IMR-90 (cell line): ENCODE data around the gene UBASH3B.

Experiments used
- BHLHE40 ChIP-seq: fragments of 150-350 bp; IDR thresholded peaks from 2 replicates; pipeline ENCODE4 v1.6.1; 2016; ENCODE audit warnings: mild to moderate bottlenecking, low read depth, low read length
- CEBPB ChIP-seq: IDR thresholded peaks from 2 replicates; pipeline ENCODE4 v1.6.1; 2012; ENCODE audit warnings: low read depth, low read length, improper control_type of control experiment
- CTCF ChIP-seq: conservative IDR thresholded peaks from 2 replicates; pipeline ENCODE4 v1.5.1; 2012; ENCODE audit warnings: mild to moderate bottlenecking, low read depth, low read length, improper control_type of control experiment
- ELK1 ChIP-seq: fragments of 150-350 bp; IDR thresholded peaks from 2 replicates; pipeline ENCODE4 v1.6.1; 2016; ENCODE audit warnings: low read depth, mild to moderate bottlenecking, low read length, moderate library complexity, borderline replicate concordance
- FOS ChIP-seq: fragments of 150-350 bp; IDR thresholded peaks from 2 replicates; pipeline ENCODE4 v1.6.1; 2016; ENCODE audit warnings: low read depth, low read length
- MAFK ChIP-seq: IDR thresholded peaks from 2 replicates; pipeline ENCODE4 v1.6.1; 2012; ENCODE audit warnings: low read depth, low read length, improper control_type of control experiment
- MAZ ChIP-seq: IDR thresholded peaks from 2 replicates; pipeline ENCODE4 v1.6.1; 2012; ENCODE audit warnings: low read depth, mild to moderate bottlenecking, low read length, improper control_type of control experiment, moderate library complexity, borderline replicate concordance
- MXI1 ChIP-seq: IDR thresholded peaks from 2 replicates; pipeline ENCODE4 v1.6.1; 2012; ENCODE audit warnings: low read depth, mild to moderate bottlenecking, low read length, moderate library complexity, borderline replicate concordance
- POLR2A ChIP-seq: IDR thresholded peaks from 2 replicates; pipeline ENCODE4 v1.6.1; 2012; ENCODE audit warnings: mild to moderate bottlenecking, low read depth, low read length
- RAD21 ChIP-seq: IDR thresholded peaks from 2 replicates; pipeline ENCODE4 v1.6.1; 2012; ENCODE audit warnings: low read length, improper control_type of control experiment
- RCOR1 ChIP-seq: IDR thresholded peaks from 2 replicates; pipeline ENCODE4 v1.6.1; 2012; ENCODE audit warnings: mild to moderate bottlenecking, low read length, improper control_type of control experiment; ENCODE audit not compliant: insufficient replicate concordance
- RFX5 ChIP-seq: IDR thresholded peaks from 2 replicates; pipeline ENCODE4 v1.8.0; 2012; ENCODE audit warnings: low read depth, mild to moderate bottlenecking, low read length, moderate library complexity
- SMC3 ChIP-seq: fragments of 150-350 bp; IDR thresholded peaks from 2 replicates; pipeline ENCODE4 v1.6.1; 2016; ENCODE audit warnings: low read depth, mild to moderate bottlenecking, antibody characterized with exemption, low read length, moderate library complexity
- USF2 ChIP-seq: fragments of 150-350 bp; IDR thresholded peaks from 2 replicates; pipeline ENCODE4 v1.6.1; 2017; ENCODE audit warnings: mild to moderate bottlenecking, antibody characterized with exemption, low read length, low read depth

GRCh38 chr11:122756417-122756816 lies 100.9 kb downstream of the UBASH3B start:
- TF ChIP-seq POLR2A (no peak), CTCF (no peak), RAD21 (no peak), RCOR1 (no peak), USF2 (no peak), SMC3 (no peak), CEBPB (no peak), MXI1 (no peak), RFX5 (no peak), ELK1 (no peak), BHLHE40 (no peak), FOS (no peak), MAFK (no peak), MAZ (no peak)
